GM23248 (cell line): Measurements from ENCODE around the gene PRDM7.
"Not testable (repeated sequence)": the region's sequence is repeated elsewhere in the genome, so short reads cannot be mapped to it uniquely, and the experiment has no call there.

Source experiments
- EZH2 ChIP-seq: fragments of 200-600 bp; sonication (generic); IDR thresholded peaks from 2 replicates; pipeline ENCODE4 v1.6.1; 2018; ENCODE audit warnings: antibody characterized with exemption, mild to moderate bottlenecking; ENCODE audit not compliant: insufficient read depth, poor library complexity, severe bottlenecking
- EZH2phosphoT487 ChIP-seq: fragments of 200-600 bp; sonication (generic); IDR thresholded peaks from 2 replicates; pipeline ENCODE4 v1.6.1; 2018; ENCODE audit warnings: antibody characterized with exemption, moderate library complexity, mild to moderate bottlenecking, low read depth; ENCODE audit not compliant: insufficient read depth

DNA sequence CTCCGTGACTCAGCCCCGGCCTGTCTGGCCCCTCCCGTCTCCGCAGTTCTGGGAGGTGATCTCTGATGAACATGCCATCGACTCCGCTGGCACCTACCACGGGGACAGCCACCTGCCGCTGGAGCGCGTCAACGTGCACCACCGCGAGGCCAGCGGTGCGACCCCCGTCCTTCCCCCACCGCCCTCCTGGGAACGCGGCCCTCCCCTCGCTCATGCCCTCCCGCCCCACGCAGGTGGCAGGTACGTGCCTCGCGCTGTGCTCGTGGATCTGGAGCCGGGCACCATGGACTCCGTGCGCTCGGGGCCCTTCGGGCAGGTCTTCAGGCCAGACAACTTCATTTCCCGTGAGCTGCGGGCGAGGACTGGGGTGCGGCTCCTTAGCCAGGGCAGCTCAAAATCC is 17.2 kb upstream of the PRDM7 start:
- TF ChIP-seq EZH2phosphoT487, EZH2: not testable (repeated sequence)
